CD4-positive, alpha-beta T cell treated with Interleukin-4 for 4 hours (primary cell): ENCODE data around the gene APBA1.
"Not testable (repeated sequence)": the region's sequence is repeated elsewhere in the genome, so short reads cannot be mapped to it uniquely, and the experiment has no call there.

Experiments
- DNase-seq: peaks from one replicate; pipeline ENCODE4 v3.0.0-alpha.2; 2020

APBA1 gene

GRCh38 chr9:69433968-69434367 lies 238.2 kb downstream of the APBA1 start:
- no peak for DNase-seq

DNA sequence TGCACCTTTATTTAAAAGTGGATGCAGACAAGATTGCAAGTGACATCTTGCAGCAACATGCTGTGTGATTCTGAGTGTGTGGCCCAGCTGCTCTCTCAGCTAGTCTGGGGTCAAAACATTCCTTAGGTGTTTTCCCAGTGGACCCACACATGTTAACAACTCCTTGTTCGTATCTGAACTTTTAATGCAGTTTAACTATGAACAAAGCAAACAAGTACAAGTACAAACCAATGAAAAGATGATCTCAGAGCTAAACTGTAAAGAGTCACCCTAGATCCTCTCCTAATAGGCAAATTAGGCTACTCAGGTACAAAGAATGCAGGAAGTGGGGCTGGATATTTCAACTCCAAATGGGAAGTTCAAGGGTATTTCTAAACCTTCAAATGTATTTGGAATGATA lies 238.8 kb downstream of the APBA1 start:
- DNase-seq: no peak

- no peak for DNase-seq
These were observed 239.5 kb downstream of the APBA1 start for GRCh38 chr9:69432623-69433022.

DNA sequence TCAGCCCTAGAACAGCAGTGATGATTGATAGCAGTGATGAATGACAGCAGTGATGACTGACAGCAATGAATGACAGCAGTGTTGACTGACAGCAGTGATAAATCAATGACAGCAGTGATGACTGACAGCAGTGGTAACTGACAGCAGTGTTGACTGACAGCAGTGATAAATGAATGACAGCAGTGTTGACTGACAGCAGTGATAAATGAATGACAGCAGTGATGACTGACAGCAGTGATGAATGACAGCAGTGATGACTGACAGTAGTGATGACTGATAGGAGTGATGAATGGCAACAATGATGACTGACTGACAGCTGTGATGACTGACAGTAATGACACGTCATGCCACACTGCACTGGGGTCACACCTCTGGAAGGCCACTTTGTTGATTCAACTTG lies 240.4 kb downstream of the APBA1 start:
- no peak for DNase-seq

DNA sequence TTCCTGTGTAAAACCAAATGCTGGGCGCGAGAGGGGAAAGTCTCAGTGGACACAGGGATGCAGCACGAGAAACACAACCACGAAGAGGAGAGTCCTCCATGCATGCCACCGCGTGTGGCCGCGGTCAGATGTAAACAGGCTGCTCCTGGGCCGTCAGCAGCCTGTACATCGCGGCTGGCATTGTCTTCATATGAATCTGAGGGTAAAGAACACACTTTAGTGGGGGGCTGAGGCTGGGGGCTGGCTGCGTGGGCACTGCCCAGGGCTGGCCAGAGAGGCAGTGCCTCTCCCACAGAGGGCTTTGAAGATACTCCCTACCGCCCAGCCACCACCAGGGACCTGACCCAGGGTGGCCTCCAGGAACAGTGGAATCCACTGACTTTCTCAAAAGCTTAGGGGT lies 241.0 kb downstream of the APBA1 start:
- DNase-seq: no peak

GRCh38 chr9:69430206-69430605 lies 242.0 kb downstream of the APBA1 start:
- no peak for DNase-seq

GRCh38 chr9:69429281-69429680 lies 242.9 kb downstream of the APBA1 start:
- DNase-seq: no peak

DNA sequence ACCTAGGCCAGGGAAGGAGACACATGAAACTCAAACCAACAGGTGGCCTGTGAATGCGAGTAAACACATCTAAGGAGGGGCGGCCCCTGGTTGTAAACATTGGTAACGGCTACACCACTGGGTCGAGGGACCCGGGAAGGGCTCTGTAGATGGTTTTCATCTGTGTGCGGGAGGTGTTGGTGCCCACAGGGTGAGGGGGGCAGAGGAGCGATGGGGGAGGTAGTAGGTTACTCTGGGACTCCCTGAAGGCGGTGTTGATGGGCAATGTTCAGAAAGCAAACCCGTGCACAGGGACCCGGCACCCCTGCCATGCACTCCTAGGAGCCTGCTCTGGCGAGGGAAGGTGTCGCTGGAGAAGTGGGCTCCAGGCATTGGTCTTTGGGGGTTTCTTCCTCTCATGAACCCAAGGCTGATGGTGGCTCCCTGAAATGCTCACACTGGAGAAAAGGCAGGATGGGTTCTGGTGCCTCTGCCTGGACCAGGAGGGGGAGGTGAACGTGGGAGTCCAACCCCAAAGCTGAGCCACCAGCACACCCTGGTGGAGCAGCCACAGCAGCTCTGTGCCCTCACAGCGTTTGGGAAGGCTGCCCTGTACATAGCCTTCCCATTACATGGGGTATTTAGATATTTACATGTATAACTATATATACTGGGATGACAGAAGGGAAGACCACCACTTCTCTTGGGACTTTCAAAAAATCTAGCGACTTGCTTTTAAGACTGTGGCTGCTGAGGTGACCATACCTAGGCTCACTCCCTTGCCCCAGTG lies 244.0 kb downstream of the APBA1 start:
- DNase-seq: no peak

- DNase-seq: no peak
These were observed 244.9 kb downstream of the APBA1 start for GRCh38 chr9:69427286-69427685.

DNA sequence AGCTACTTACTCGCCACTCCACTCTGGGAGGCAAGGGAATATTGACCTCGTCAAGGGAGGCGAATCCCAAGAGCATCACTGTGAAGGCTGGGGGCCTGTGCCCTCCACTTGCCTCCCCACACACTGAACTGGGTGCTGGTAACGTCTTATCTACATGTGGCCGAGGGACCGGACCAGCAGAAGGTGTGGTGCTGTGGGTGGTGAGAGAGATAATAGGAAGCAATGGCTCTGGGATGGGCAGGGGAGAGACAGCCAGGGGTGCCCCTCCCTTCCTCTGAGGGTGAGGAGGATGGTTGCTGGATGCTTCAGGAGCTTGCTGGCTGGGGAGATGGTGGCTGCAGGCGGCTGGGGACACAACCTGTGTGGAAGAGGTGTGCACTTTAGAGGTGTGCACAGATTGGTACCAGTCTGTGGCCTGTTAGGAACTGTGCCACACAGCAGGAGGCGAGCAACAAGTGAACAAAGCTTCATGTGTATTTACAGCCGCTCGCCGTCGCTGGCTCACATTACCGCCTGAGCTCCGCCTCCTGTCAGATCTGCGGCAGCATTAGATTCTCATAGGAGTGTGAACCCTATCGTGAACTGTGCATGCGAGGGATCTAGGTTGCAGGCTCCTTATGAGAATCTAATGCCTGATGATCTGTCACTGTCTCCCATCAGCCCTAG lies 246.9 kb downstream of the APBA1 start:
- DNase-seq: no peak

GRCh38 chr9:69421908-69422801 lies 250.0 kb downstream of the APBA1 start:
- peak; percentile 43 for DNase-seq

DNA sequence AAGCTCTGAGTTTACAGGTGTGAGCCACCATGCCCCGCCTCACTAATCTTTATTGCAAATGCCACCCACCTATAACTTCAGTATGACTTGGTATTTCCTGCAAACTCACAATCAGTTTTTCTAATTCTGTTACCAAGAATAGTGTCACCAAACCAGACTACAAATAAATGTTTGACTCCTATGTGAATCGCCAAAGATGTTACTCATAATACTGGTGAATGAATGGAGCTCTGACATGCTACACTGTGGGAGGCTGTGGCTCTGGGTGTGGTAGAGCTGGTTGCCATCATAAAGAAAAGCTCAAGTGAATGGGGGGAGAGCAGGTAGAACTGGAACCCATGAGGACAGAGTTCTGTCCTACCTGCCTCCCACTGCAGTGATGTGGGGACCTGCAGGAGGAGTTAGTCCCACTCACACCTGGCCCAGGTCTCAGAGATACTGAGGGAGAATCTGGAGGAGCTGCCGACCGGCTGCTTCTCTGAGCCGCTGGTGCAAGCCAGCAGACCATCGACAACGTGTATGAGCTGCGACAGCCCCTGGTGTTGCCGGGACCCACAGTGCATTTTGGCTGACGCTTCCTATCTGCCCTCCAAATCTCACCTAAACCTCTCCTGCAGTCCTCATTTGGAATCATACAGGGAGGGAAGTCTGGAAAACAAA lies 251.4 kb downstream of the APBA1 start:
- no peak for DNase-seq

- DNase-seq: no peak
These were observed 259.4 kb downstream of the APBA1 start for GRCh38 chr9:69412741-69413150.

DNA sequence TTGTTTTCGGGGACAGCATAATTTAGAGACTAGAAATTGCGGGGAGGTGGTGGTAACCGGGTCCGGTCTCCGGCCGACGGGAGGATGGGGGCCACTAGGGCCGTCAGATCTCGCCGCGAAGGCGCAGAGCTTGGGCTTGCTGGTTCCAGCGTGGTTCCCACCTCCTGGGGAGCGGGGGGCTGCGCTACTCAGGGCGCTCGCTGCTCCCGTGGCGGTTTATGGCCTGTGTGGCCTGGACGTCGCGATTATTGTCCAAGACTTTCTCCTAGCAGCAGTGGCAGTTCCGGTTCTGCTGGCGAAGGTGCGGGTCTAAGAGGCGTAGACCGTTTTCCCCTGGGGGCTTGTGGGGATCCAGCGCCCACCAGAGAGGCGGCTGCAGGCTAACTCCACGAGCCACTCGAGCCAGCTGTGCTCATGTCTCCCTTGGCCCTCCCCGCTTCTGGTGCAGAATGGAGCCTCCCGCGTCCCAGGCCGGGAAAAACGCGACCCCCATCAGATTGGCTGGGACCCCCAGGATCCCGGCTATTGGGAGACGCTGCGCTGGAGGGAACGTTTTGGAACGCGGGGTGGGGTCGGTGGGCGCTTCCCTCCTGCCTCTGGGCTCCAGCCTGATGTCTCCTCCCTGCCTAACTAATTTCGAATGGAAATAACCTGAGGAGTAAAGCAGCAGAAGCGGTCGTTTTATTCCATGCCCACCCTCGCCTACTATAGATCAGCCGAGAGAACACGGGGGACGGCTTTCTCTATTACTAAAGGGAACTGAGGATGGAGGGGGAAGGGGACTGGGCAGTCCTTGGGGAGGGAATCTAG lies 260.0 kb downstream of the APBA1 start:
- DNase-seq: no peak

DNA sequence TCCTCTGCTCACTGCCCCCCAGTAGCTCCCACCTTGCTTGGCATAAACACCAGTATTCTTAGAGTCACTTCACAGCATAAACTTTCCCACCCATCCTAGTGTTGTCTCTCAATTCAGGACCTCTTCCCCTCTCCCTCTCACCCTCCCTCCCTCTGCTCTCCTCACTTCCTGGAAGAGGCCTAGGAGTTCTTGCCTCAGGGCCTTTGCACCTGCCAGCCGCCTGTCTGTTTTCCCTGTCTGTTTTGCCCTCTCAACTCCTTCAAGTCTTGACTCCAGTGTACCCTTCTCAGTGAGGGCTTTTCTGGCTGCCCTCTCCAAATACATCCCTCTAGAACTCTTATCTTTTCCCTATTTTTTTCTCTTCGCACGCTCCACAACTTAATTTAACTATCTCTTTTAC lies 260.9 kb downstream of the APBA1 start:
- DNase-seq: no peak

DNA sequence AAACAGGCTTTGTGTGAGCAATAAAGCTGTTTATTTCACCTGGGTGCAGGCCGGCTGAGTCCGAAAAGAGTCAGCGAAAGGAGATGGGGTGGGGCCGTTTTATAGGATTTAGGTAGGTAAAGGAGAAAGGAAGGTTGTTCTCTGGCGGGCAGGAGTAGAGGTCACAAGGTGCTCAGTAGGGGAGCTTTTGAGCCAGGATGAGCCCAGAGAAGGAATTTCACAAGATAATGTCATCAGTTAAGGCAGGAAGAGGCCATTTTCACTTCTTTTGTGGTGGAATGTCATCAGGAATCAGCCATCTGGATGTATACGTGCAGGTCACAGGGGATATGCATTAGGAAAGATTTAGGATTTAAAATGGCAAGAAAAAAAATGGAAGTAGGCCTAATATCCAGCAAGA lies 262.2 kb downstream of the APBA1 start:
- DNase-seq: not testable (repeated sequence)

DNA sequence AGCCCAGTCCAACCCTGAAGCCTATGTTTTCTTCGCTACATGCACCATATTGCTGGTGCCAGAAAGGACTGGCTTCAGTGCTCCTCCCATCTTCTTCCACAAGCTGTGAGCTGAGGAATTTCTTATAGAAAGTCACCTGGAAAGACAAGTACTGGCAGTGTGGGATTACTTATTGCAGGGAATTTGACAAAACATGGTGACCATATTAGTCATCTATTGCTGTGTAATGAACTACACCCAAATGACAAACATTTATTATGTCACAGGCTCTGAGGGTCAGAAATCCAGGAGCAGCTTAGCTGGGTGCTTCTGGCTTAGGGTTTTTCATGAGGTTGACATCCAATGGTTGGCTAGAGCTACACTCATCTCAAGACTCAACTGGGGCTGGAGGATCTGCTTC lies 271.7 kb downstream of the APBA1 start:
- DNase-seq: no peak

DNA sequence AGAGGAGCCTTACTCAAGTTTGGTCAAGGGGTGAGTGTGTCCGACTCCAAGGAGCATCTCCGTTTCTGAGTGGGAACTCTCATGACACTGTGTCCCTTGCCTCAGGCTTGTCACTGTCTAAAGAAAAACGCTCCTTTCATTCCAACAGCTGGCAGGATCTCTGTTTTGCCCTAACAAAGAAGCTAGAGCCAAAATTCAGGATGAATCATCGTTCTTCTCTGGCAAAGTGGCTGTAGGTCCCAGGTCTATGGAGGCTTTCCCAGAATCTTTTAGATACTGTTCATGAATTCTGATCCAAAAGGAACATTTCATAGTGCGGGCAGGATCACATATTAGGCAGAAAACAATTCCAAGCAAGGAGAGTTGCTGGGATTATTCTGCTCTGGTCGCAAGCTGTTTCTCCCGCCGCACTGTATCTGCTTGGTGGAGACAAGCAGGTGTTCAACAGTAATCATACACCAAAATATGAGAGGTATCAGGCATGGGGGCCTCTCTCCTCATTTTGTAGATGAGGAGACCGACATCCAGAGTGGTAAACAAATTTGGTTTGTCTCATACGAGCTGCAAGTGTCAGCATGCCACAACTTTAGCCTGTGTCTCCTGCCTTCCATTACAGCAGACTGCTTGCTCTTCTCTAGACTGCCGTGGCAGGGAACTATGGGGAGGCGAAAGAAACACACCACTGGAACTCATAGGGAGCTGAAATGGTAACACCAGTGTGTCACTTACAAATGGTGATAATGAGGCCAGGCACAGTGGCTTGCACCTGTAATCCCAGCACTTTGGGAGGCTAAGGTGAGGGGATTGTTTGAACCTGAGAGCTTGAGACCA lies 274.6 kb downstream of the APBA1 start:
- no peak for DNase-seq

- no peak for DNase-seq
These were observed 275.4 kb downstream of the APBA1 start for GRCh38 chr9:69396759-69397158.

GRCh38 chr9:69395718-69396117 lies 276.5 kb downstream of the APBA1 start:
- no peak for DNase-seq

DNA sequence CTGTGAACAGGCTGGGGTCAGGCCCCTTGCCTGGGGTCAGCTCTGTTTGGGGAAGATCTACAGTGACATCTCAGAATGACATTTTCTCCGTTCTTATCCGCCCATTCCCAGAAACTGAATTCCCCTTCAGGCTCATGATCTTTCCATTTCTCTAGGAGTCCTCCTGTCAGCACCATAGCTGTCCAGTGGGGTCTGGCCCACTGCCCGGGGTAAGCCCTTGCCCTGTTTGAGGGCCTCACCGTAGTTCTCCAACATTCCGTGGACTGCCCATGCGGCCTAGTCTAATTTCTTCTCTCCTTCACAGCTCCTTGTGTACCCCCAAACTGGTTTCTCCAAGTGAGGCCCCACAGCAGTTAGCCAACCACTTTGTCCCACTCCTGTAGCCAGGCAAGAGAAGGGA lies 278.7 kb downstream of the APBA1 start:
- DNase-seq: no peak
